ENCODE measurements around the gene DRAM1.
A peak's percentile ranks its signal among the peaks of the same experiment; 100 is the strongest.
"Not testable (repeated sequence)": the region's sequence is repeated elsewhere in the genome, so short reads cannot be mapped to it uniquely, and the experiment has no call there.

Gene DRAM1

DNA sequence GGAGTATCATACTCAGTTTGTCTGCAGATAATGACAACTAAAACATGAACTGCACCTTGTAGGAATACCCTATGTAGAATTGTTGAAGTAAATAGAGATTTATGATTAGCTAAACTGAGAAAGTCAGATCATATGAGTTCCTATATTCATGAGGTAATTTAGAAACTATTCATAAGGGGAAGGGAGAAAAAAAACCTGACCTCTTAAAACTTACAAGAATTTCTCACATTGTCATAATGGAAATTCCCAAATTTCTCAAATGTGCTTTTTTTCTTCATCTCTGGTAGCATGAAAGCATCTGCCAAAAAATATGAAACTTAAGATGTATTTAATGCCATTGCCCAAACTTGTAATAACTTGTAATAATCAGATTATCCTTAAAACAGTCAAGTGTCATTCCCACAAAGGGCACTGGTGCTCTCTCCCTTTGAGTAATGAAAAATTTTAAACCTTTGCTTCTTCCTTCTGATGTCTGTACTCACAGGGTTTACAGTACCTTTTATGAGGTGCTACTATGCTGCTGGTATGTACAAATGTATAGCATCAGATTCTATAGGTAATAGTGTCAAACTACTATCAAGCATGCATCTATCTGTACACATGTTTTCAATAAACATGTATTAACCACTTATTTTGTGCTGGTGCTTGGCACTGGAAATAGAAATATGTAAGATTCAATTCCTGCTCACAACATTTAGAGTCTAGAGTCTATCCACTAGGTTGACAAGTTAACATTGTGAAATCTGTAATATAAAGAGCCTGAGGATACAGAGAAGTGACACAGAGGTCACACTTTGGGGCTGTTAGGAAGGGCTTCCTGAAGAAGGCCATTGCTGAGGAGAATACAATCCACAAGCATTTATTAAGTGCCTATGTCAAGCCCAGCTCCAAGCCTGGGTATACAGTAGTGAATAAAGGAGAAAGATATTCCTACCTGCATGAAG, 17.4 kb upstream of the DRAM1 start:
- DNase-seq, result no peak

DNA sequence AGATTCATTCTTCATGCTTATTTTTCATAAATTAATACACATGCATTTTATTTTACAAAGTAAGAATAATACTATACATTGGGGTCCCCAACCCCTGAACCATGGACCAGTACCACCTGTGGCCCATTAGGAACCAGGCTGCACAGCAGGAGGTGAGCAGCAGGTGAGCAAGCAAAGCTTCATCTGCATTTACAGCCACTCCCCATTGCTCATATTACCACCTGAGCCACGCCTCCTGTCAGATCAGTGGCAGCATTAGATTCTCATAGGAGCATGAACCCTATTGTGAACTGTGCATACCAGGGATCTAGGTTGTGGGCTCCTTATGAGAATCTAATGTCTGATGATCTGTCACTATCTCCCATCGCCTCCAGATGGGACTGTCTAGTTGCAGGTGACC, 15.7 kb upstream of the DRAM1 start:
- DNase-seq, result not testable (repeated sequence)

DNA sequence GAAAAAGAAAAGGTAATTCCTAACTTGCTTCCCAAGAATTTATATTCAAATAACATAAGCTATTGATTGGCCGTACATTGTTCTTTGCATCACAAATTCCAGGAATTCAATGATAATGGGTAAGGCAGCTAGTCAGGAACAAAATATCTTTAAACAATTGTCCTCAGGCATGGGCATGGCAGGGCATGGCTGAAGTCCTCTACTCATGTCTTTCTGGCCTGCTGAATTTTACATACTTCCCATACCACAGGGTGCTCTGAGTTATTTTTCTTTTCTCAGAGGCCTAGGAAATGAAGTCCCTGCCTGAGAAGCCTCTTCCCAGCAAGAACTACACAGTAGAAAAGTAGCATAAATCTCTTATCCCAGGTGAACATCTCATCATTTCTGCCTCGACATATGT, 15.1 kb upstream of the DRAM1 start:
- DNase-seq, result no peak

DNA sequence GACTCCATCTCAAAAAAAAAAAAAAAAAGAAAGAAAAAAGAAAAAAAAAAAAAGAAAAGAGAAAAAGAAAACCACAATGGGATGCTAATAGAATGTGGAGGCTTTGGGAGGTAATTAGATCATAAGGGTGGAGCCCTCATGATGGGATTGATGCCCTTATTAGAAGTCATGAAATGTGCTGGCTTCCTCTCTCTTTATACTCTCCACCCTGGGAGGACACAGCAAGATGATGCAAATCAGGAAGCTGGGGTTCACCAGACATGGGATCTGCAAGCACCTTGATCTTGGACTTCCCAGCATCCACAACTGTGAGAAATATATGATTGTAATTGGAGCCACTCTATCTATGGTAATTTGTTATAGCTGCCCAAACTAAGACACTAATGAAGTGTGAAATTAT, 13.4 kb upstream of the DRAM1 start:
- DNase-seq, result no peak

DNA sequence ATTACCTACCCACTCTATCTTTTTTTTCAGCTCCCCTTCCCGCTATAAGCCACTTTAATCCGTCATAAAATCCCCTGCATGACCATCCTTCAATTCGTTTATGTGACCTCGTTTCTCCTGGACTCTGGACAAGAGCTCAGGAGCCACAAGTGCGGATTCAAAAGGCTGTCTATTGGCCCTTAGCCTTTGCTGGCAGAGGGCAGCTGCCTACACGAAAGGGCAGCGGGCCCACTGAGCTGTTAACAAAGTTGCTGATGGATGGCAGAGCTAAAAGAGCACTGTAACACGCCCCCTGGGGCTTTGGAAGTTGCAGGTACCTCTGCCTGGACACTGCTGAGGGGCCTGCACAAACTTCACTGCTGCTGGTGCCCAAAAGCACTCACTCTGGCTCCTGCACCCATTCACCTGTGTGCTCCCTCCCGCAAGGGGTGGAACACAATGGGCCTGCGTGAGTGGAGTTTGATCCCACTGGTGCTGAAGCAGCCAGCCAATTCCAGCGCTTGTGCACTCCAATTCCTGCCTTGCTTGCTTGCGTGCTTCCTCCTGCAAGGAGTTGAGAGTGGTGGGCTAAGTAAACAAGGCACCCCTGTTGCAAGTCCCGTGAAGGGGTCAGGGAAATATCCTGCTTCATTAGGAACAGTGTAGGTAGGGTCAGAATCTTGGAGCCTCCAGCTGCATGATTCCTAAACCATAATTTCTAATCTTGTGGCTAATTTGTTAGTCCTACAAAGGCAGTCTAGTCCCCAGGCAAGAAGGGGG, 10.6 kb upstream of the DRAM1 start:
- no peak for DNase-seq

DNA sequence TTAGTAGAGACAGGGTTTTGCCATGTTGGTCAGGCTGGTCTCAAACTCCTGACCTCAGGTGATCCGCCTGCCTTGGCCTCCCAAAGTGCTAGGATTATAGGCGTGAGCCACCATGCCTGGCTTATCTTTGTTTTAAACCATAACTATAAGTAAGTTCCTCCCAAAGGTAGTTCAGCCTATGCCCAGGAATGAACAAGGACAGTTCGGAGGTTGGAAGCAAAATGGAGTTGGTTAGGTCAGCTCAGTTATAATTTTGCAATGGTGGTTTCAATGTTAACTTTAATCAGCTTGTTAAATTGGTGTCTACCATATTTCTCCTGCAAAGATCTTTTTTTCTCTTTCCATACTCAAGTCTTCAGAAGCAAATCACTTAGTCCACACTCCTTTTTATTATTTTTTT, 9.8 kb upstream of the DRAM1 start:
- DNase-seq, result not testable (repeated sequence)

DNA sequence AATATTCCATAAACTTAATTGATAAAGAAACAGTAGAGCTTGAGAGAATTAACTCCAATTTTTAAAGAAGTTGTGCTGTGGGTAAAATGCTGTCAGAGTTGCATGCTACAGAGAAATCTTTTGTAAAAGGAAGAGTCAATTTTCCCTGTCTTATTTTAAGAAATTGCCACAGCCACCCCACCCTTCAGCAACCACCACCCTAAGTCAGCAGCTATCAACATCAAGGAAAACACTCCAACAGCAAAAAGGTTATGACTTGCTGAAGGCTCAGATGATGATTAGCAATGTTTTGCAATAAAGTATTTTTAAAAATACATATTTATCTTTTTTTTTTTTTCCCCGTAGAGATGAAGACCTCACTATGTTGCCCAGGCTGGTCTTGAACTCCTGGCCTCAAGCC, 6.5 kb upstream of the DRAM1 start:
- no peak for DNase-seq

DNA sequence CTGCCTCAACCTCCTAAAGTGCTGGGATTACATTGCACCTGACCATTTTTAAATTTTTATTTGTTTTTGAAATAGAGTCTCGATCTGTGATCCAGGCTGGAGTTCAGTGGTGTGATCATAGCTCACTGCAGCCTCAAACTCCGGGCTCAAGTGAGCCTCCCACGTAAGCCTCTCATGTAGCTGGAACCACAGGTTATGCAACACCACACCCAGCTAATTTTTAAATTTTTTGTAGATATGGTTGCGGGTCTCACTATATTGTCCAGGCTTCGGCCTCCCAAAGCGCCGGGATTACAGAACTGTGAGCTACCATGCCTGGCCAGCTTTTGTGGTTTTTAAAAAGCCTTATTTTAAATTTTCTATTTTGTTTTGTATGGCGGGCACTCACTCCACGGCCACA, 2.2 kb upstream of the DRAM1 start:
- no peak for DNase-seq

DNA sequence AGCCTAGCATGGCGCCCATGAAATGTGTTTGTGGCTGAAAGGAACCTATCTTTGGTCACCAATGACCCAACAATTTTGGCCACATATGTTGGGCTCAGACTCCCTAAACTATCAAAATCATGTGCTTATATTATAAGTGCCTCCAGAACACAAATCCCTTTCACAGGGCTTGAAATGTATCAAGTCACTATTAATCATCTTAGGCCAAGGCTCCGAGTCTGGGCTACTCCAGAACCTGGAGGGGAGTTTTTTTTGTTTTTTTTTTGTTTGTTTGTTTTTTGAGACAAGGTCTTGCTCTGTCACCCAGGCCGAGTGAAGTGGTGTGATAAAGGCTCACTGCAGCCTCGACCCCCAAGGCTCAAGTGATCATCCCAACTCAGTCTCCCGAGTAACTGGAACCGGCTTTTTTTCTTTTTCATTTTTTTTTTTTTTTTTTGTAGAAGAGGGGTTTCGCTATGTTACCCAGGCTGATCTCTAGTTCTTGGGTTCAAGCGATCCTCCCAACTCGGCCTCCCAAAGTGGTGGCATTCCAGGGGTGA, 989 bp upstream of the DRAM1 start:
- DNase-seq, result no peak

DNA sequence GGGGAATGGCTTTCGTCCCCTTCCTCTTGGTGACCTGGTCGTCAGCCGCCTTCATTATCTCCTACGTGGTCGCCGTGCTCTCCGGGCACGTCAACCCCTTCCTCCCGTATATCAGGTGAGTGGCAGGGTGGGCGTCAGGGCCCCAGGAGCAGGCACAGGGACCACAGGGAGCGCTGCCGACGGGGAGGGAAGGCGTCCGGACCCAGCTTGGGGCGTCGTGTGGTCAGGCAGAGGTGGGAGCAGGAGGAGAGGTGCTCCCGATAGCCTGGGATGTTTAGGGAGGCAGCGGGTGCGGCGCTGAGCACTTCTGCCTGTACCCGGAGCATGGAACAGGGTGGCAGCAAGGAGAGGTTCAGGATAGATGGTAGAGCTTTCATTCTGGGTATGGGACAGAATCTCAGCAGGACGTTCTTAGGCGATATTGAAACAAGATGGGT, 444 bp downstream of the DRAM1 start:
- DNase-seq, result no peak

DNA sequence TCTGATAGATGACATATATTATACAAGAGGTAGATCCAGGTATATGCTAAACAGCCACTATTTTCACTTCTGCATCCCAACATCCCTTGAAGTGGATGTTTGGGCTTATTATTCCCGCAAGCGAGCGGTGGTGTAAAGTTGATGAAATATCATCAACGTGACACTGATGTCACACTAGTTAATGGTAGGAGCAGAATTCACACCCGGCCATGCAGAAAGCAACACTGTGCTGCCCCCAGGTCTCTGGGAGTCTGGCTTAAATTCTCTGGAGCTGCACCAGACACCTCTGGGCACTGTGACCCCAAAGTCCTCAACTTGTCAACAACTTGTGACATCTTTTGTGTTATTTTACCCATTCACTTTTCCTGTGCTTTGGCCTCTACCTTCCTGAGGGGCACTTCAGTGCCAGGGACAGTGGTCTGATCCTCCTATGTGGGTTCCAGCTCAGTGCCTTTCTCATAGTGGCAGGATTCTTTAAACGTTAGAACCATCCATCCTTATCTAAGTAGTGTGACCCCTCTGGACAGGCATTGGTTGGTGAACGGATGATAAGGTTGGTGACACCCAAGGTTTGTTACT, 952 bp downstream of the DRAM1 start:
- peak; percentile 53 for DNase-seq

DNA sequence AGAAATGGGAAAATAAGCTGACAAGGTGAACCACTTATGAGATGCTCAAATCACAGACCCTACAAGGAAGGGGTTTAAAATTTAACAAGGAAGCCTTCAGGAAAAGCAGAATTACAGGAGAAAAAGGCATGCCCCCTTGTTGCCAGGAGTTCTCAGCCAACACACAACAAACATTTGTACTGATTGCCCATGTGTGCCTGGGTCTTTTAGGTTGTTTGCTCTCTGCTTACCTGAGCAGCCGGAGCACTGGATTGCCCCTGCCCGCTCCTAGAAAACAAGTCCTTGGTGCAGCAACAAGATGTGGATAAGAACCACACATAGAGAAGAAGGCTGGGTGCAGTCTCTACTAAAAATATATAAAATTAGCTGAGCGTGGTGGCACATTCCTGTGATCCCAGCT, 3.4 kb downstream of the DRAM1 start:
- DNase-seq, result no peak

DNA sequence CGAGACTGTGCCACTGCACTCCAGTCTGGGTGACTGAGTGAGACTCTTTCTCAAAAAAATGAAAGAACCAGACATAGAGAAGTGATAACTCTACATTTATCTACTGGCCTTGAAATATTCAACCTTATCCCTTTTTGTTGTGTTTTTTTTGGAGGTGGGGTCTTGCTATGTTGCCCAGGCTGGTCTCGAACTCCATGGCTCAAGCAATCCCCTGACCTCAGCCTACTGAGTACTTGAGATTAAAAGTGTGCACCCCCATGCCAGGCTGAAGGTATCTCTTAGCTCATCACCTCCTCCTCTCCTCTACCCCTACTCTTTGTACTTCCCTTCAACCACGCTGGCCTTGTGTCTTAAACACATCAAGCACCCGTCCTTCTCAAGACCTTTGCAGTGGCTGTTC, 3.8 kb downstream of the DRAM1 start:
- DNase-seq, result no peak

DNA sequence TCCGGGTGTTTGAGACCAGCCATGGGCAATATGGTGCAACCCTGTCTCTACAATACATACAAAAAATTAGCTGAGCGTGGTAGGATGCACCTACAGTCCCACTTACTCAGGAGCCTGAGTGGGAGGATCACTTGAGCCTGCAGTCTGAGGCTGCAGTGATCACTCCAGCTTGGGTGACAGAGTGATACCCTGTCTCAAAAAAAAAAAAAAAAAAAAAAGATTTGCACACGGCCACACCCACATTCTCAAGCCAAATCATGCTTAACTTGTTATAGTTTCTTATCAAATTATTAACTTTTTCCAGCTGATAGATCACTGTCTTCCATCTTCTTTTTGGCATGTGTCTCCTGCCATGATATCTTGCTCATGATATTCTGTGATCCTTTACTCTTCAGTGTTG, 6.8 kb downstream of the DRAM1 start:
- DNase-seq, result no peak

DNA sequence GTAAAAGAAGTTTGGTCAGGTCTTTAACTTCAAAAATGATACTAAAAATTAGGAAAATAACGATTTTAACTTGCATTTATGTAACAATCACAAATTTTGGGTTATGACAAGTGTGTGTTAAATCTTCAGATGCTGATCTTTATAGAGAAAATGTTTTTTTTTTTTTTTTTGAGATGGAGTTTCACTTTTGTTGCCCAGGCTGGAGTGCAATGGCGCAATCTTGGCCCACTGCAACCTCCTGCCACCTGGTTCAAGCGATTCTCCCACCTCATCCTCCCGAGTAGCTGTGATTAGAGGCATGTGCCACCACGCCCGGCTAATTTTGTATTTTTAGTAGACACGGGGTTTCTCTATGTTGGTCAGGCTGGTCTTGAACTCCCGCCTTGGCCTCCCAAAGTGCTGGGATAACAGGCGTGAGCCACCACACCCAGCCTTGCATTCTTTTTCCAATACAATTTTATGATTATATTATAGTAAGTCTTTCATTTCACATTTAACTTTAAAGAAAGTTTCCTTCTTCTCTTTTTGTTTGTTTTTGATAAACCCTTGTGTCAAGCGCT, 7.5 kb downstream of the DRAM1 start:
- not testable (repeated sequence) for DNase-seq

DNA sequence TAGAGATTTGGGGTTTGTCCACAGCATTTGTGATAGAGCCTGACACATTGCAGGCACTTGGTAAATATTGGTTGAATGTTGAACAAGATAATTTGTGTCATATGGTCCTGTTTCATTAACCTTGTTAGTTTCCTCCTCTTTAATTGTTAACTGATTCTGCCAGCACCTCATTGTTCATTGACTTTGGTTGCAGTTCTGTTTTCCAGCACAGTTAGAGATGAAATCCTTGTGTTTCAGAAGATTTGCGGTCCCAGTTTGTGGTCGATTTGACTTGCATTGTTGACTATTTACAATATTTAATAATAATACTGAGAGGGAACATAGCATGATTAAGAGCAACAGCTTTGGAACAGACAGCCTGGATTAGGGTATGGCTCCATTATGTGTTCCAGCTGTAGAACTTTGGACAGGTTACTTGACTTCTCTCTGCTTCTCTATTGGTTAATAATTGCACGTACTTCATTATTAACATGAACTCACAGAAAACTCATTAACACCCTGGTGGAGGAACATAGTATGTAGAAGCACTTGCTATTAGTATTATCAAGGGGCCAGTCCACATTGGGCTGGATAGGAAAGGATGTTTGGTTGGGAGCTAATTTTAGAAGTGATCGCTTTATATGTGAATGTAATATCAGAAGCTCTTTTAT, 8.7 kb downstream of the DRAM1 start:
- no peak for DNase-seq

DNA sequence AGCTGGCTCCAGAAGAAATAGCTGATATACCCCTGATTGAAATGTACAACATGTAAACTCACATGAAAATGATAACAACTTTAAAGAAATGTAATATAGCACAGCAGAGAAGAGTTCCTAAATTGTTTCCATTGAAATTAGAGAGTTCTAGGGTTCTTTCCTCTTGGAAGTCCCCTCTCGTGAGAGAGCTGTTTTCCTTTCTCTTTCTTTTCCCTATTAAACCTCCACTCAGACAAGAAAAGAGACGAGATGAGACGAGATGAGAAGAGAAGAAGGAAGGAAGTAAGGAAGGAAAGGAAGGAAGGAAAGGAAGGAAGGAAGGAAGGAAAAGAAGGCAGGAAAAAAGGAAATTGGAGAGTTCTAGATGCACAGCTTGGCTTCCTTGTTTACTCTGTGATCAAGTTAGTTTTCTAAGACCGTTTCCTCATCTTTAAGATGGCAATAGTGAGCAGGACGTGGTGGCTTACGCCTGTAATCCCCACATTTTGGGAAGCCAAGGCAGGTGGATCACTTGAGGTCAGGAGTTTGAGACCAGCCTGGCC, 11.9 kb downstream of the DRAM1 start:
- DNase-seq, result no peak

DNA sequence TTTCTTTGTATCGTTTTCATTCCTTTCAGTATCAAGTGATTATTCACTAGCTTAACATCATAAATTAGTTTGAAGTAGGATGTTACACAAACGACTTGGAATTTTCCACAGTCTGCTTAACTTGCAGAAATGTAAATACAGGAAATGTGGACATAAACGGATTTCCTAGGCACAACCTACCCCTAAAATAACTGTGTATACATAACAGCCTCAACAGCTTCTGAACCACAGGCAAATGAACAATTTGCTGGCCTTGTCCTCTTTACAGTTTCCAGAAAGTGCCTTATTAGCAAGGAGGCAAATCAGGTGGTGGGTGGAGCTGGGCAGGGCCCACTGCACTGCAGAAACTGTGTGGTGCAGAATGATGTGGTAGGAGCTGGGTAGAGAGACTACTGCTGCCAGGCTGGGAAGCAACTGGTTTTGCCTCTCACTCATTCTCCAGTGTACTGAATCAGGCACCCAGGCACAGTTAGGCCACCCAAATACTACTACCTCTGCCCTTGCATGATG, 14.1 kb downstream of the DRAM1 start:
- peak; percentile 99 for DNase-seq

DNA sequence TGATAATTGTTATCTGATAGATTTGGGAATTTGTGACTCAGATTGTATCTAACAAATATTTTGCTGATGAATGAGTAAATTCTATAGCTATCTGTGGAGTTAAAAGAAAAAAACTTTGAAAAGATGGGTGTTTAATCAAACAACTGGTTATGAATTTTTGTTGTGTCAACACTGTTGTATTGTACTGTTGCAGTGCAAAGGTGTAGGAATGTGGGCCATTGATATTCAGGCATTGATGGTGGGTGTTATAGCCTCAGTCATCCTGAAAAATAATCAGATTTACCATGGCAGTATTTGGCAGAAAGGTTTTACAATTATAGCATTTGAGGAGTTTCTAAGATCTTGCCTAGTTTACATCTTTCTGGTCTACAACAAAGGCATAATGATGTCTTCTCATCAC, 15.4 kb downstream of the DRAM1 start:
- DNase-seq, result no peak

DNA sequence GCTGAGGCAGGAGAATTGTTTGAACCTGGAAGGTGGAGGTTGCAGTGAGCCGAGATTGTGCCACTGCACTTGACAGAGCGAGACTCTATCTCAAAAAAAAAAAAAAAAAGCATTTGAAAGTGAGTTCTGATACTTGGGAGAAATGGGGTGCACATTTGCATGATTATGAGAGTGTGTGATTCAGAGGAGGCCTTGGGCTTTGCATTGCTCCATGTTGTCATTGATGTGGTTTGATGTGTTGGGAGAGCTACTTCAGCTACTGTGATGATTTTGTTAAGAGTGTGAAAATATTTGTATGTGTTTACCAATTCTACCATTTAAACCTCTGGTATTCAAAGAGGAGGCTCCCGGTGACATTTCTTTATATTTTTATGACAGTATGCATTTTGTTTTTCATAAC, 24.4 kb downstream of the DRAM1 start:
- no peak for DNase-seq

DNA sequence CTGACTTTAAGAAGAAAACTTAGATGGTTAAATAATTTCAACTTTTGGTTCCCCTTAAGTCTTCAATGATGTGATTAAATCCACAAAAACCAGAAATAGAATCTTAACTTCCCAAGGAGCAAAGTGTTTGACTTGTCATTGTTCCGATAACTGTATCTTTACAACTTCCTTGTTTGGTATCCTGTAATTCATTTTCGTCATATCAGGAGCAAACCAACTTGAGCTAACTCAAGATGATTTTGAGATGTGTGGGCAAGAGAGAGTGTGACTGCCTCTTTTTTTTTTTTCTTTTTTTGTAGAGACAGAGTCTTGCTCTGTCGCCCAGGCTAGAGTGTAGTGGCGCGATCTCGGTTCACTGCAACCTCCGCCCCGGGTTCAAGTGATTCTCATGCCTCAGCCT, 25.3 kb downstream of the DRAM1 start:
- peak; percentile 54 for DNase-seq

DNA sequence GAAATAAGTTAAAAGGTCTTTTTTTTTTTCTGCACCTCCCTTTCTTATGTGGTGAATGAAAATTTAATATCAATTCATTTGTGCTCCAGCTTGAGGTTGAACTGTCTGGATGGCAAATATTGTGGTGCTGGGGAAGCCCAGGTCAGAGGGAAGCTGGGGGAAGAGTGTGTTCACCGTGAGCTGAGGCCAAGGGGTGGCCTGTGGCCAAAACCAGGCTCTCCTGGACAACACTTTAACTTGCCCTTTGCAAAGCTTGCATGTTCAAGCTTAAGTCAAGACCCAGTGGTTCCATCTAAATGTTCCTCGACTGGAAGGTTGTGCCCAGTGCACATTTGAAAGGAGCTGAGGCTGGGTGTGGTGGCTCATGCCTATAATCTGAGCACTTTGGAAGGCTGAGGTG, 28.8 kb downstream of the DRAM1 start:
- DNase-seq, result no peak
